Nephron progenitor cell (in vitro differentiated cells): ENCODE data around the gene PRKAG2.

Source experiments
- DNase-seq: peaks from one replicate; pipeline ENCODE4 v3.0.0; 2021
- H3K27ac Mint-ChIP-seq: 2 replicates; pipeline ENCODE4 v1.8.0; 2021; ENCODE audit warnings: mild to moderate bottlenecking, moderate library complexity, mixed read lengths
- H3K27me3 Mint-ChIP-seq: 2 replicates; pipeline ENCODE4 v1.8.0; 2021; ENCODE audit warnings: mild to moderate bottlenecking, low read depth, mixed read lengths; ENCODE audit not compliant: poor library complexity
- H3K36me3 Mint-ChIP-seq: 2 replicates; pipeline ENCODE4 v1.8.0; 2021; ENCODE audit warnings: low read depth, mixed read lengths
- H3K4me1 Mint-ChIP-seq: 2 replicates; pipeline ENCODE4 v1.8.0; 2021; ENCODE audit warnings: mixed read lengths
- H3K4me3 Mint-ChIP-seq: 2 replicates; pipeline ENCODE4 v1.8.0; 2021; ENCODE audit warnings: mild to moderate bottlenecking, moderate library complexity, mixed read lengths
- H3K9me3 Mint-ChIP-seq: 2 replicates; pipeline ENCODE4 v1.8.0; 2021; ENCODE audit warnings: mild to moderate bottlenecking, moderate library complexity, mixed read lengths
- CTCF ChIP-seq: fragments of 200-600 bp; sonication (generic); IDR thresholded peaks from 2 replicates; pipeline ENCODE4 v1.5.0; 2021; ENCODE audit warnings: antibody characterized with exemption

Gene PRKAG2

DNA sequence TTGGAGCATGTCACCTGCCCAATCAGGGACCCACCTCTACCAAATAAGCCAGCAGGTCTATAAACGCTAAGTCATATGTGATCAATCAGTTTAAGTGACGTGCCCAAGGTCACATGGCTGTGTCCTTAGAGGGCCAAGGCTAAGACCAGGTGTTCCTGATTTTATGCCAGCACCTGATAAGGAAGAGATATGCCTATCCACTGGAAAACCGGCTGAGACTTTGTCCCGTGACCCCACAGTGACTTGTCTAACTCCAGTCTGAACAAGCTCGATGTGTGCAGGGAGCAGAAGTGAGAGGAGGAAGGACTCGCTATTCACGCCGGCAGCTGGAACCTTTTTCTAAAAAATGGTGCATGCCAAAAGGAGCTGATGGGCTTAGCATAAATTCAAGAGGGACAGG is 57.0 kb downstream of the PRKAG2 start:
- TF ChIP-seq CTCF = no peak
- Mint-ChIP-seq H3K4me1 (peaks cover 44% of the 10 kb centered on the region), H3K27ac (no peak overlapping the region), H3K27me3 (peaks cover 69% of the 10 kb centered on the region), H3K36me3 (no peaks in the 10 kb centered on the region), H3K9me3 (no peaks in the 10 kb centered on the region), H3K4me3 (no peak overlapping the region)
- DNase-seq = no peak

DNA sequence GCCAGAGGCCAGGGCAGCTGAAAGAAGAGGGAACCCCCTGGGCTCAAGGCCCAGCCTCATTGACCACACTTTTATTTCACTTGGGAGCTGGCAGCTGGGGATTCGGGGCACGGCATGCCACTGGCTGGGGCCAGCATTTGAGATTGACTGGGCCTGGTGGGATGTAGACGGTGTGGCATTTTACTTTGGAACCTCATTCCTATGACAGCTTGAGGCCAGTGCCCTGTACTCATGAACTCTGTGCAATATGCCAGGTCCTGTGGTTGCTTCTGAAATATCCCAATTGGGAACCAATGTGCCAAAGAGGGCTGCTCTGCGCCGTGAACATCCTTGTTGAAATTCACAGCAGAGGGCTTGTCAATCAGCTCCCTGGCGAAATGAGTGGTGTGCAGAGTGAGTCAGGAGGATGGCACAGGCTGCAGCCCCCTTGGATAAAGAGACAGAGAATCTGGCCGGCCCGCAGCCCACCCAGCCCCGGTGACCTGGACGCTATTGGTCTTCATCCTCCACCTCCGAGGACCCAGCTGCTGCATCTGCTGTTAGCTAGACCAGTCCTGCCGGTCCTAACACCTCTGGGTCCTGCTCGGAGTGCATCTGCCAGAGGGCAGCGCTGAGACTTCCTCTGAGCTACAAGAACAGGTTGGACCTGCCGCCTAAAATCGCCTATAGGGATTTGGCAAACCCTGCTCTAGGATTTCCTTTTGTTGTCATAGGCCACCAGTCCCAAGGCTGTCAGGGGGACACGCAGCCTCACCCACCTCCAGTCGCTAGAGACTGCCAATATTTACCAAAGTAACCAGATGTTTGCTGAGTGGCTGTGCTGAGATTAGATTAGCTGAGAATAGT is 58.0 kb downstream of the PRKAG2 start:
- Mint-ChIP-seq H3K4me3 (no peak overlapping the region), H3K4me1 (peaks cover 44% of the 10 kb centered on the region), H3K36me3 (no peaks in the 10 kb centered on the region), H3K27ac (no peak overlapping the region), H3K9me3 (no peaks in the 10 kb centered on the region), H3K27me3 (peaks cover 69% of the 10 kb centered on the region)
- TF ChIP-seq CTCF = no peak
- no peak for DNase-seq

GRCh38 chr7:151817981-151818673 is 58.8 kb downstream of the PRKAG2 start:
- Mint-ChIP-seq H3K9me3 (no peaks in the 10 kb centered on the region), H3K4me3 (no peak overlapping the region), H3K4me1 (peaks cover 44% of the 10 kb centered on the region), H3K27me3 (peaks cover 74% of the 10 kb centered on the region), H3K36me3 (no peaks in the 10 kb centered on the region), H3K27ac (no peak overlapping the region)
- TF ChIP-seq CTCF = no peak
- no peak for DNase-seq

DNA sequence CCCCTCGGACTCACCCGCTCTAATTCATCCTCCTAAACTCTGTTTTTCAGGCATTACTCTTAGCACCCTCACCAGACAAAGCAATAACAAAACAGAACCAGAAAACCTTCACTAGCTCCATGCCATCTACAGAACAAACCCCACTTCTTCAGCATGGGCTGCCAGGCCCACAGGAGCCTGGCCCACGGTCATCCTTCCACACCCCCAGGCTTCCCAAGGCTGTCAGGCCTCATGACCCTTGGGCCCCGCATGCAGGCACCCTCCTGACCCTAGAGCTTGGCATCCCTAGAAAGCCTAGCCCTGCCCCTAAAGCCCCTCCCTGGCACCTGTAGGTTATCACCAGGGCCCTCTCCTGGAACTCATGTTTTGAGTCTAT is 59.6 kb downstream of the PRKAG2 start:
- no peak for DNase-seq
- Mint-ChIP-seq H3K4me3 (no peak overlapping the region), H3K27ac (no peak overlapping the region), H3K27me3 (peaks cover 75% of the 10 kb centered on the region), H3K36me3 (no peaks in the 10 kb centered on the region), H3K9me3 (no peaks in the 10 kb centered on the region), H3K4me1 (peaks cover 44% of the 10 kb centered on the region)
- no peak for TF ChIP-seq CTCF

DNA sequence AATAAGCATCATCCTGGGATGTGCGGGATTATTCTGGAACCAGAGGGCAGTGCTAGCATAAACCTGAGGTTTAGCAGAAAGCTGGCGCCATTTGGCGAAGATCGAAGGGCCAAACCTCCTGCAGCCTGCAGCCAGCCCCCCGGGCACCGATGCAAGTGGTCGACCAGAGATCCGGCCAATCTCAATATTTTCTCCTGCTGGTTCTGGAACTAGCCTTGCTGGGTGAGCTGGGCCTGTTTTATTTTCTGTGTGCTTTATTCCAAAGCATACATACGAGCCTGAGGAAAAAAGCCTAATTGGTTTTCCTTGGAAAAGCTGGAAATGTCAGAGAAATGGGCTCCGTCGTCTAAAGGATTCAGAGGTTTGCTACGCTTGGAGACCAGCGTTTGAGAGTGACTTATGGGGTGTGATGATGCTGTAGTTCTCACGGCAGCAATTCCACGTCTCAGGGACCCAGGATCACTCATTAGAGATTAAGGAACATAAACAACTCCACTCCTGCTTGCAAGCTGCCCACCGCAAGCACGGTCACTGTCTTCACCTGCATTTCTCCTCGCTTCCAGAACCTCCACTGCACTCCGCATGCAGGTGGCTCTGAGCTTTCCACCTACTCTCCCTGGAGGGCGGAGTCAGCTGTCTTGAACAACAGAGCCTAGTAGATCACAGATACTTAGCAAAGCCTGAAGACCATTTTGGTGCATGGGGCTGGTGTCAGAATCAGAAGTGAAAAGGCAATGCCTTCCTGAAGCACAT is 60.2 kb downstream of the PRKAG2 start:
- no peak overlapping the region for H3K4me3 Mint-ChIP-seq
- H3K27me3 Mint-ChIP-seq = peaks cover 73% of the 10 kb centered on the region
- H3K27ac Mint-ChIP-seq = no peak overlapping the region
- peaks cover 44% of the 10 kb centered on the region for H3K4me1 Mint-ChIP-seq
- no peaks in the 10 kb centered on the region for H3K36me3 Mint-ChIP-seq
- DNase-seq = no peak
- no peak for TF ChIP-seq CTCF
- H3K9me3 Mint-ChIP-seq = no peaks in the 10 kb centered on the region
